Right lung (tissue), 5 donors: Measurements from ENCODE around the gene EXOC4. TPM values are rescaled to one million over a fixed set of nuclear protein-coding genes. Genes with fewer than 3 reads are reported as not detected.

Source experiments
- DNase-seq, 2 donors: peaks; one replicate each; pipeline ENCODE4 v3.0.0-alpha.2; 2013
- polyA plus RNA-seq, 5 donors: library from polyadenylated mRNA; unstranded; fragments of 120-200 nt; gene quantifications; one replicate each; pipeline versions ENCODE4 v1.2.1 to v1.2.3, GENCODE V29; 2013; ENCODE audit warnings: inconsistent platforms in 1 of 5, low replicate concordance in 1 of 5; ENCODE audit not compliant: insufficient read length in 5 of 5, insufficient read depth in 1 of 5

The EXOC4 gene
- polyA plus RNA-seq, 5 donors = 44.0 to 67.8 (median 61.9) TPM

DNA sequence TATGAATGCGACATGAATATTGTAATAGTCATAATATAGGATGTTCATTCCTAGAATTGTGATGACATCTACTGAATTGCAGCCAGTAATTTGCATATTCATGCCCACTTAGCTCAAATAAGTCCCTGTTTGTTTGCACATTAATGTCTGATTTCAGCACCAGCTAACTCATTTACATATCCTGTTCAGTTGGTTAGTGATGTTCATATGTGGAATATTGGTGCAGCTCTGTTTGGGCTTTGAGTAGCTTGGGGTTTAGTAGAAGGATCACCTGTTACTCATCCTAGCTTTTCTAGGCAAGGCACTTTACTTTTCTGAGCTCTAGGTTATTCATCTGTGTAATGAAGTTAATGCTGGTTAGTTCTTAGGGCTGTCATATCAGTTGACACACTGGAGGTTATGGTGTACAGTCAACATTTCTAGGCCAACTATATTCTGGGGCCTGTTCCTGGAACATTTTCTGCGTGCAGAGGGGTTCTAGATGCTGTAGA, 238.4 kb downstream of the EXOC4 start:
- no peak for DNase-seq

DNA sequence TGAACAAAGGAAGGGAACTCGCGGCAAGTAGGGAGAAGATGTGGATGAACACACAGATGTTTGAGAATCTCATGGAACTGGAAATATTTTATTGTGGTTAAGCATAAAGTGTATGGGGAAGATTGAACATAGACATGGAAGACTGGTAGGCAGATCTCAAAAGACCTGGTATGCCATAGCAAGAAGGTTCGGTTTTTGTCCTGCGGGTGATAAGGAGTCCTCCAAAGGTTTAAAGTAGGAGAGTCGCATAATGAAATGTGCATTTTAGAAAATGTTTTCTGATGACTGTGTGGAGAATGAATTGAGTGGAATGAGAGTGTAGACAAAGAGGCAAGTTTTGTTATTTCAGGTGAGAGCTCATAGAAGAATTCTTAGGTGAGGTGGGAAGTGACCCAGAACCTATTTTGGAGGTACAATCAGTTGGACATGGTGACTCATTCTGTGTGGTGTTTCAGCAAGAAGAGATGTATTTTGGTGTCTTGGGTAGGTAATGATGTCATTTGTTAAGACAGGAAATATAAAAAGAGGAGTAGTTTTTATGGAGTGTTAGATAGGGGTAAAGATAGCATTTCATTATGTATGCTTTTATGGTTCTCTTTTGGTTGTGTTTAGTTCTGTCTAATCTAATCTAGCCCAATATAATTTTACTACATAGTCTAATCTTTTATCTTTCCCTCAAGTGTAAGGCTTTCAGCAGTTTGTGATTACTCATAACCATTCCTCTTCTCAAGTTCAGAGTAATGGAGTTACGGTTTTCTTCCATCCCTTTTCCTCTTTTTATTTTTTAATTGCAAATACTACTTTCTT, 239.2 kb downstream of the EXOC4 start:
- no peak for DNase-seq

DNA sequence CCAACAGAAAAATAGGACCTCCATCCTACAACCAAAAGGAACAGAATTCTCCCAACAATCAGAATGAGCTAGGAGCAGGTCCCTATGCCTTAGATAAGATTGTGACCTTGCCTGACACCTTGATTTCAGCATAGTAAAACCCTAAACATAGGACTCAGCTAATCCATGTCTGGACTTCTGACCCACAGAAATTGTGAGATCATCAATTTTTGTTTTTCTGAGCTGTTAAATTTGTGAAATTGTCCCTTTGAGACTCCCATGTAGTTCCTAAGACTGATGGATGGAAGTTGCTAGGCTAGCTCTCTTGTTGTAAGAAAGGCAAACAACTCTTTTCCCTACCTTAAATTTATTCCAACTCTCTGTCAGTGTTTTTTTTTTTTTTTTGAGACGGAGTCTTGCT, 244.2 kb downstream of the EXOC4 start:
- no peak for DNase-seq

DNA sequence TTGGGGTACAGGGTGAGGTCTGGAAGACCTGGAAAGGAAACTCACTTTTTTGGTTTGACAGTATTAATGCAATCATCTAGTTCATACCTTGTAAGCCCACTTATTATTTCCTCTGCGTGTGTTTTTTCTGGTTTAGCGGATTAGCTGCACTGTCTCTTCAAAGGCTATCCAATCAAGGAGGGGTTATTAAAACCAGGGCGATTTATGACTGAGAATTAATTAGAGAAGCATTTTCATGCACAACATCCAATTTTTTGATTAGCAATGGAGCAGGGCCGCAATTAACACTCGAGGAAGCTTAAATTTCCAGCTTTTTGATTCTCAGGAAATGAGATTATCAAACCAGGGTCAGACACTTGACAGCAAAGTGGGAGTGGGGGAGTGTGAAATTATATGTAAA, 248.9 kb downstream of the EXOC4 start:
- no peak for DNase-seq

DNA sequence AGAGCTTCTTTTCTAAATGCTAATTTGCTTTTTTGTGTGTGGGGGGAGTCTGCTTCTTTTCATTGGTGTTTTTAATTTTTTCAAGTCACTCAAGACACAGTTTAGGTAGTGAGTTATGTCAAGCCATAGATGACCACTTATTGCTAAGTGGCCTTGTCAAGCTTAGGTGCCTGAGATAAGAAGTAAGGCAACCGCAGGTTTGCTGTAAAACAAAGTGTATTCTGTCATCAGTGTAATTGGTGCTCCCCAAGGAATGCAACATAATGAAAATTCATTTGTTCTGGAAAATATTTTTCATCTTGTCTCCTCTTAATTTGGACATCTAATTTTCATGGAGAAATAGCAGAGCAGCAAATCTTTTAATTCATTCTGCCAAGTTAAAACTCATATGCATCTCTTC, 249.6 kb downstream of the EXOC4 start:
- DNase-seq = no peak

DNA sequence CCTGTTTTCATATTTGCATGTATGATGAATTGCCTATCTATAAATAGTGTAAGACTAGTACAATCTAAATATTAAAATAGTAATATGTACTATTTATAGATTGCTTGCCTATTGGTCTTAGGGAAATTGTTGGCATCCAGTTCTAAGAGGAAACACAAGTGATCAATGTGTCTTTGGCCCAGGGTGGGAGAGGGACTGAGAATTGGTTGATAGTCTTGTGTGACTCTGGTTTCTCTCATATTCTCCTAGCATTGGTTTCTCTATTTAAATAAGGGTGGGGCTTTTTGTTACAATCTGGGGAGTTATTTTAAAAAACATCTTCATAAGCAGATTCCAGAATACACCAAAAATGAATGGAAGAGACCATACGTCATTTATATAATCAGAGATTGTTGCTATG, 250.1 kb downstream of the EXOC4 start:
- DNase-seq = no peak

DNA sequence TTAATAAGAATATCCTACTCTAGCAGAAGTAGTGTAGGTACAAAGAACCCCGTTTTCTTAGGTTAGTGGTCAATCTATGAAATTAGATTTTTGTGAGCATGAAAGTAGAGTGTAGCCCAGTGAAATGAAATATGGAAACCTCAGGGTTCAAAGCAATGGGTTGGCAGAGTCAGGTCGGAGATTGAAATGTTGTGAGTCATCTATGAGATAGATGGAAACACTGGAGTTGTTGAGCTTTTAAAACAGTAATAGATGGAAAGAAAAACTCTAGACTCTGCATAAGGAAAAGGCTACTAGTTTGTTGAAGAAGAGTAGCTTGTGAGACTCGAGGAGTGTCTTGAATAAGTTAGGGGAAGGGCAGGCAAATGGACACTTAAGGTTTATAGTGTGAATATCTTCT, 251.9 kb downstream of the EXOC4 start:
- DNase-seq = no peak

DNA sequence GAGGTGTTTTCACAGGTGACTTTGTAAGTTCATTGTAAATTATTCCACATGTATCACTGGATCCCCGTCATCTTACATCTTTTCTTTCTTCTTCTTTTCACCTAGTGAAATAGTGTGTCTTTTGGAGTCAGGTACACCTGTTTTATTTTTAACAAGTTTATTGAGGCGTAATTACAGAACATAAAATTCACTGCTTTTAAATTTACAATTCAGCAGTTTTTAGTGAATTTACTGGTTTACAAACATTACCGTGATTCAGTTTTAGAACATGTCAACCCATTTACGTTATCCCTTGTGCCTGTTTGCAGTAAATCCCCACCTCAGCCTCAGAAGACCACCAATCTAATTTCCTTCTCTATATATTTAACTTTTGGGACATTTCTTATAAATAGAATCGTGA, 256.9 kb downstream of the EXOC4 start:
- no peak for DNase-seq

DNA sequence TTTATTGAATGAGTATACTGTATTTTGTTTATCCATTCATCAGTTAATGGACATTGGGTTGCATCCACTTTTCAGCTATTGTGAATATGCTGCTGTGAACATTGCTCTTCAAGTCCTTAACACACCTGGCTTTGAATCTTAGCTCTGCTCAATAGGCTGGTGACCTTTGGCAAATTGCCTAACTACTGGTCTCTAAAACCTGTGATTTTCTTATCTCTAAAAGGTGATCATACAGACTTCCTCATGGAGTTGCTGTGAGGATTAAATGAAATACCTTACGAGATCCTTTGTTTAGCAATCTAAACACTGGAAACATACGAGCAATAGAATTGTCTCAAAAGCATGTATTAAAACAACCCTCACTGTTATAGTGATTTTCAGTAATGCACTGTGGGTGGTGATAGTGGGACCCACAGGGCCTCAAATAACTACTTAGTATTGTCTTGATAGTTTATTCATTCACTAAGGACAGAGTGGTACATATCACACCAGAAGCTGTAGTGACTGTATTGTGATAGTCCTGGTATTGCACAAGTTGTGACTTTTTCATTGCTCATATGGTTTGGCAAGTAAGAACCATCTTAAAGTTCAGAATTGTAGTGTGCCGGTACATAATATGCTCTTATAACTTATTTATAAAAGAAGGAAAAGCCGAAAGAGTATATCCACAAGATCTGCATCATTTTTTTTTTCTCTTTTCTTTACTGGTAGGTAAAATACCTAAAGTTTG, 257.6 kb downstream of the EXOC4 start:
- no peak for DNase-seq

DNA sequence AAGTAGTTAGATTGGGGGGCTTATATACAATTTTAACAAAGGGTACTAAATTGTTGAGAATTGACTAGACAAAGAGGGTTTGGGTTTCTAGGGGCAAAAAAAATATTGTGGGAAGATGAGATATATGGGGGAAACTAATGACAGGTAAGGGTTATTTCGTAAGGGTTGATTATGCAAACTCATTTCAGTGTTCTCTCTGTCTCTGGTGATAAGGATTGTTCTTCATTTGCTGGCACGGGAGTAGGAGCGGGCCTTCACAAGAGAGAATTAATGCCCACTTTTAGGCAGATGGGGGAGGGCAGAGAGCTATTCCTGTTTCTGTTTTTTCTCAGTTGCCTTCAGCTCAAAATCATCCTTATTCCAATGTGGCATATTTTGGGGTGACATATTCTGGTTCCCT, 258.4 kb downstream of the EXOC4 start:
- no peak for DNase-seq

DNA sequence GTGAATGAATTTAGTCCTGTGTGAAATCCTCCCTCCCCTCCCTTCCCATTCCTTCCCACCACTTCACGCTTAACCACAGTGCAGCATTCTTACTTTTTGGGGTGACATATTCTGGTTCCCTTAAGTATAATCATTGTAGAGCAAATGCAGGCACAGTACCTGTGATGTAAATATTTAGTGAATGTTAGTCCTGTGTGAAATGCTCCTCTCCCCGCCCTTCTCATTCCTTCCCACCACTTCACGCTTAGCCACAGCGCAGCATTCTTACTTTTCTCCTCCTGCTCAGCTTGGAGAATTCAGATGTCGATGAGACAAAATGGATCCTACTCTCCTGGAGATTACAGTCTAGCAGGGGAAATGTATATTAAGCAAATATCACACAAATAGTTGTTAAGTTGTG, 258.8 kb downstream of the EXOC4 start:
- DNase-seq = no peak

DNA sequence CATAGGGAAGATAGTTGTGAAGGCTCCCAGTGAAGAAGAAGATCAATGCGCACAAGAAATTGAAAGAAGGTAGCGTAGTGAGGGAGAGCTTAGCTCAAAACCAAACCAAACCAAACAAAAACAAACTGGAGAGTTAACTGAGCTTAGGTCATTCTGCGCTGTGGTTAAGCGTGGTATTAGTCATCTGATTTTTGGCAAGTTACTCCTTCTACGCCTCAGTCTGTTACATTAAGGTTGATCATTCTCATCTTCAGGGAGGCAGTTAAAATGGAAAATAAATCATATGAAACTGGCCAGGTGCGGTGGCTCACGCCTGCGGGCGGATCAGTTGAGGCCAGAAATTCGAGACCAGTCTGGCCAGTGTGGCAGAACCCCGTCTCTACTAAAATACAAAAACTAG, 259.7 kb downstream of the EXOC4 start:
- DNase-seq = no peak

DNA sequence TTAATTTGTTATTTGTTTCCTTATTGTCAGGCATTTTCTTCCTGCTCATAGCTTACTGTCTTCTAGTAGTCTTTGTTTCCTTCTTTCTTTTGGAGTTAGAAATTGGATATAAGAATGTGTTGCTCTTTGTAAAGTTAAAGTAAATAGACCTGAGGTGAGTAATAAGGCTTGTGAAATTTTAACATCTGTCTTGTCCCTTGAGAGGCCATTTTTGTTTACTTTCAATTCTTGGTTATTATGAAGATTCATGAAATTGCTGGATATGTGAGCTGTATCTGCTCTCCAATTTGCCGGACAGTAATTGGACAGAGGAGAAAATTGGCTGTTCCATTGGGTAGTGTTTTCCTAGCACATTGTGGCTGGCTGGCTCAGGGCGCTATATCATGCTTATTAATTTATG, 260.7 kb downstream of the EXOC4 start:
- no peak for DNase-seq

DNA sequence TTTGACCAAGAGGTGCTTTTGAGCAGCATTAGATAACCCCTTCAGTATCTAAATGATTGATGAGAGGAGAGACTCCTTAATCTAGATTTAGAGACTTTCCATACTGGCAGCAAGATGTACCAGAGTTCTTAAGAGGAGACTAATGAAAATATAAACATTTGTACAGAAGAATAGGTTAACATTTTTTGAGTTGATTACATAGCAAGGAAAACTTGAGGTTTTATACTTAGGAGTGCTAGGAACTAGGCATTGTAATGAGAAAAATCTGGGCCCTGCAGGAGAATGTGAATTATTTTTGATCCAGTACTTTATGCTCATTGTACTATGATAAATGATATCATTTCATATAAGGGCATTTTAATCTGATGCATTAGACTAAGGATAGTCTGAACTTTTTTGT, 261.7 kb downstream of the EXOC4 start:
- no peak for DNase-seq

DNA sequence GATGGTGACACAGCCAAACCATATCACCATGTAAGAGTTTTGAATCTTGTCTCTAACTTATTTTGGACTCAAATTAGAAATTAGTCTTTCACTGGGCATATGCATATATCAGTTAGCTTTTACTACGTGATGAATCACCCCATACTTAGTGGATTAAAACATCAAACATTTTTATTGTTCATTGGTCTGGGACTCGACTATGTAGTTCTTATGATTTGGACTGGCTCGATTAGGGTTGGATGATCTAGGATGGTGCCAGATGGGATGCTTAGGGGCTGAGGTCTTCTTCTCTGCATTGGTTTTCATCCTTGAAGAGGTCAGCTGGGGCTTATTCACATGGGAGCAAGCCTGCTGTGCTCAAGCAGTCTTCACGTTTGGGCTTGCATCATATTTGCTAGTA, 264.9 kb downstream of the EXOC4 start:
- no peak for DNase-seq

DNA sequence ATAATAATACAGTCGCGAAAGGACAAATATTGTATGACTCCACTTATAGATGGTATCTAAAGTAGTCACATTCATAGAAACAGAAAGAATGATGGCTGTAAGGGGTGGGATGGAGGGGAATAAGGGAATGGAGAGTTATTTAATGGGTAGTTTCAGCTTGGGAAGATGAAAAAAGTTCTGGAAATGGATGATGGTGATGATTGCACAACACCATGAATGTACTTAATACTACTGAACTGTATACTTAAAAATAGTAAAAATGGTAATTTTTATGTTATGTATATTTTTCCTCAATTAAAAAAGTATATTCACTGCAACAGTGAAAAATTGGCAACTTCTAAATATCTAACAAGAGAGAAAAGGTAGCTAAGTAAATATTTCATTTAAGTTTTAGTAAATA, 265.8 kb downstream of the EXOC4 start:
- DNase-seq = no peak

DNA sequence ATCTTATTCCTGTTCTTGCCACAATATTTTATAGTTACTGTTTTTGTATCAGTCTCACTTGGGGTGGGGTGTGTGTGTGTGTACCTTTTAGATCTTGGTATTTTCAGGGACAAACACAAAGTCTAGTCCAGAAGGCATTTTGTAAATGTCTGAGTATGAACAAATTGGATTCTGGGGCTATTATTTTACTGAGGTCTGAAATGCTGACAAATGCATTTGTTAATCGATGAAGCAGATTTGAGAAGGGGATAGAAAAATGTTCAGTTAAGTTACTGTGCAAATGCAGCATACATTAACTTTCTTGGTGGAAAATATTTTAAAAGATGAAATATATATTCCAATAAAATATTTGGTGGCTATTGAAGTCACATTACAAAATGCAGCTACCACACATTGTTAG, 267.4 kb downstream of the EXOC4 start:
- no peak for DNase-seq

DNA sequence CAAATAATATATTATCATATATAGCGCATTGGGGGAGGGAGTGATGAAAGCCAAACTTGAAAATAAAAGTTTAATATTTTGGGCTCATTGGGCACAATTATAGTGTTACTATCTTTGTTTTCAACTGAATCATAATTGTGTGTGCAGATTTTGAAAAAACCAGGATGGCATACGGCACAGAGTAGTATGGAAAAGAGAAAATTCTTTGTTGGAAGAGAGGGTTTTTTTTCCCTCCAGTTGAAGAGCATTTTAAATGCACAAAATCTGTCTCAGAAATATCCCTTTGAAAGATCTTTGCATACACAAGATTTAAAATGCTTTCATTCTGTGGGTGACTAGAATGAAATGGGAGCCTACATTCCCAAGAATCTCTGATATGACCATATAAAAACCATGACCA, 269.6 kb downstream of the EXOC4 start:
- DNase-seq = no peak

DNA sequence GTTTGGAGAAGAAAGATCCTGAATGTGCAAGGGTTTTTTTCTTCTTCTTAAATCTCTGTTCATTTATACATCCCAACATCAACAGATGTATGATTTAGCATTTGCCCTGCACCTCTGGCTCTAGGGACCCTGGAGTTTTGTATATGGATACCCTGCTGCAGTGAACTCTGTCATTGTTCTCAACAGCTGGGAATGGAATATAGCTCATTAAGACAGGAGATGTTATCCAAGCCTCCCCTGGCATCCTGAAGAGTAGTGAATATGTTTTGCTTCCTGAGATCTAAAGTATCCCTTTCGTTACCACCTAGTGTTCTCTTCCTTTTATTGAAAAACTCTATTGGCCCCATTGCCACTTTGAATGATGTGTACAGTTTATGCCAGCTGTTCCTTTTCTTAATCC, 275.9 kb downstream of the EXOC4 start:
- DNase-seq = no peak

DNA sequence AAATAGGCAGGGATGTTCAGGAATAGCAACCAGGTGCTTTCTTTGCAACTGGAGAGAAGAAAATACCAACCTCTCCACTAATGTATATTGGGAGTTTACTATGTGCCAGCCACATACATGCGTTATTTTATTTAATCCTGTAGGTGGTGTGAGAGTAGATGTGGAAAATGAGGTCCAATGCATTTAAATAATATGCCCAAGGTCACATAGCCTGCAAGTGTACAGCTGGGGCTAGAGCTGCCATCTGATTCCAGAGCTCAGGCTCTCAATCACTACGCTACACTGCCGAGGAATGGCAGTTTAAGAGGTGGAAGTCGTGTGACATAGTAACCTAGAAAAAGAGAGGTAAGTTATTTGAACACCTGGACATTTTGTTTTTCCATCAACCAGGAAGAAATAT, 277.0 kb downstream of the EXOC4 start:
- DNase-seq = no peak

DNA sequence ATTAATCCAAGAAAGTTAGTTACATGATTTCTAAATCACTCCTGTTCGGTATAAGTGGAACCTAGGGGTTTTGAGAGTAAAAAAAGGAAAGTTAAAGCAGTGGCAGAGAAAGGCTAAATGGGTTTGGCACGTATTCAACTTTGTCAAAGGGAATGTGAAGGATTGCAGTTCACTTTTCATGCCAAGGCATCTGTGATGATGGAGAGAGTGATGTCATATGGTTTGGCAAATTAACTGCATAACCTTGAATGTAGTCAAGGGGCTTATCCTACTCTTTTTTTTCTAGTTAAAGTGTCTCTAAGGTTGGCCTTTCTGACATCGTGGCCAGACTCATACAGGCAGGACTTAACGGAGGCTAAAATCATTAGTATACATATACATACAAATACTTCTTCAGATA, 277.8 kb downstream of the EXOC4 start:
- DNase-seq = peak; percentile 2 to 9

DNA sequence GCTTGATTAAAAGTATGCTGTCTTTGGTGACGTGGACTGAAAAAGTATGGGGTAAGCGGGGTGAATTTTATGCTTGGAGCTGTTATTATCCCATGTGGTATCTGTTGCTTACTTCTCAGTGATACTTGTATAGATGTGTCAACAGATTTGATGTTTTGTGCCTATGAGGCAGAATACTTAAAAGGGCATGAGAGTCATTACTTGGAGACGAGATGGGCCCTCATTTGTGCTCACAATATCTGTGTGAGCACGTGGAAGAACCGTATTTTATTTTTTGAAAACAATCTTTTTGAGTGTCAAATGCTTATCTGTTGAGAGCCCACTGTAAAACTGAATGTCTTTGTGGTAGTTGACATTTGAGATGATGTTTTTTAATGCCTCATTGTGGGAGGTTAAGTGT, 281.9 kb downstream of the EXOC4 start:
- DNase-seq = no peak

DNA sequence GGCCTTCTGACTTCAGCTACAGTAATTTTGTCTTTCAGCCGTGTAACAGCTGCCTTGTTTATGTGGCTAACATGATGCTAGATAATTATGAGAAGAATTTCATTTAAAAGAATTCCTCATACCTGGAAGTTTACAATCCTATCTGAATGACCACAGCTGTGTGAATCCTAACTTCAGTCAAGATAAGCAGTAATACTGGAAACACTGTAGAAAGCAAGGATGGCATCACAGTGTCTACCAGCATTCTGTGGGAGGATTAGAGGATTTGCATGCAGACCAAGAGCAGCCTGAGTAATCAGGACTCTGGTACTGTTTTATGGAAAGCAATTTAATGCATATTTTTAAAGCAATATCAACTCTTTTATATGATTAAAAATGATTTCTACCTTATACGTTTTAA, 282.4 kb downstream of the EXOC4 start:
- no peak for DNase-seq

DNA sequence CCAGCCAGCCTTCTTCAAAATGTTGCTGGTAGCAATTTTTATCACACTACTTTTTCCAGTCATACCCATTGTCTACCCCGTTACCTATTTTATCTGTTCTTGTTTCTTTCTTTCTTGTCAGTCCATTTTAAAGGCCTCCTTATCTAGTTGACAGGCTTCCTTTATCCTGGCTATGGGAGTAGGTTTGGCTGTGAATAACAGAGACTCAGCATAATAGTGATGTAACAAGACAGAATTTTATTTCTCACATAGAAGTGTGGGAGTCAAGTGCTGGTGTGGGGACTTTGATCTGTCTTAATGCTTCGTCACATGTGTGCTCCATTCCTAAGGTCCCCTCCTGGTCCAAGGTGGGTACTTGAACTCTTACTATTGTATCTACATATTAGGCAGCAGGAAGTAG, 283.6 kb downstream of the EXOC4 start:
- DNase-seq = no peak
